ENCODE results near the gene MYL10. TPM values are rescaled to one million over a fixed set of nuclear protein-coding genes. Genes with fewer than 3 reads are reported as not detected.

The MYL10 gene
- 0.30 TPM in 1 of 2 replicates, not detected in the other for total RNA-seq (2021)
- Bru-seq, nascent RNA: percentile 17 among the genes with signal in this experiment
- BruChase-seq, experiment 1, labeled RNA remaining after a 2-hour chase: percentile 5 among the genes with signal in this experiment
- BruChase-seq, experiment 2, labeled RNA remaining after a 6-hour chase: percentile 18 among the genes with signal in this experiment
- long read RNA-seq: 0 reads

DNA sequence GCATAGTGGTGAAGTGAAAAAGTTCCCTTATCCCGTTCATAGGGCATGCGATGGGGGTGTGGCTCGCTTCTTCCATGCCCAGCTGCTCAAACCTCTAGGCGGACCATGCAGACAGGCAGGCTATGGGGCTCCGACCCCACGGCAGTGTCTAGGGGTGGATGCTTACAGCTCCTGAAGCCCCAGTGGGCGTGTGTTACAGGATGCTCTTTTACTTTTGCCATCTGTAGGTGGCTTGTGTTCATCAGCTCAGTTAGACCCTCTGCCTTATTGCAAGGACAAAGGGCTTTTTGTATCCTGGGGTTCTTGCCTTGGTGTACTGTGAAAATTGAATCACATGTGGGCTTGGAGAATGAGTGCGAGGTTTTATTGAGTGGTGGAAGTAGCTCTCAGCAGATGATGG is at the start of gene MYL10:
Gene MYL10 (minus strand): TSS at position 126 of the 400 bp plus-strand sequence. CDS start 178 bp downstream, outside the sequence.
- peaks cover 22% of the 10 kb centered on the region for H3K4me1 ChIP-seq (ENCODE audit: insufficient read depth, low read length, poor library complexity, severe bottlenecking)
- H3K4me3 ChIP-seq (ENCODE audit: low read depth, low read length, poor library complexity, severe bottlenecking): no peak within 1 kb of the TSS
- no peaks in the 10 kb centered on the region for H3K36me3 ChIP-seq (ENCODE audit: insufficient read depth, low read length, poor library complexity, severe bottlenecking)
- DNase-seq (ENCODE audit: low spot score): no peak
- intact Hi-C loops (cut with micrococcal nuclease; ENCODE audit: unreplicated experiment): no loop called here
- POLR2A ChIA-PET (ENCODE audit: low non-redundant PET): no interaction called here
- BruUV-seq (replicated peaks): no TSS peak
- no peaks in the 10 kb centered on the region for H3K27me3 ChIP-seq (replicated peaks; ENCODE audit: insufficient read depth, low read depth, low read length, poor library complexity)
- no peak within 1 kb of the TSS for H3K27ac ChIP-seq (ENCODE audit: low read depth, low read length, poor library complexity, severe bottlenecking)
- CTCF ChIA-PET: no interaction called here
- no peaks in the 10 kb centered on the region for H3K9me3 ChIP-seq (ENCODE audit: low read depth, low read length, poor library complexity, severe bottlenecking)
- no peak for TF ChIP-seq EZH2 (IDR thresholded peaks at IDR 0.05; ENCODE audit: borderline replicate concordance, low read depth, low read length, poor library complexity, severe bottlenecking)
- TF ChIP-seq, protein P1, sequence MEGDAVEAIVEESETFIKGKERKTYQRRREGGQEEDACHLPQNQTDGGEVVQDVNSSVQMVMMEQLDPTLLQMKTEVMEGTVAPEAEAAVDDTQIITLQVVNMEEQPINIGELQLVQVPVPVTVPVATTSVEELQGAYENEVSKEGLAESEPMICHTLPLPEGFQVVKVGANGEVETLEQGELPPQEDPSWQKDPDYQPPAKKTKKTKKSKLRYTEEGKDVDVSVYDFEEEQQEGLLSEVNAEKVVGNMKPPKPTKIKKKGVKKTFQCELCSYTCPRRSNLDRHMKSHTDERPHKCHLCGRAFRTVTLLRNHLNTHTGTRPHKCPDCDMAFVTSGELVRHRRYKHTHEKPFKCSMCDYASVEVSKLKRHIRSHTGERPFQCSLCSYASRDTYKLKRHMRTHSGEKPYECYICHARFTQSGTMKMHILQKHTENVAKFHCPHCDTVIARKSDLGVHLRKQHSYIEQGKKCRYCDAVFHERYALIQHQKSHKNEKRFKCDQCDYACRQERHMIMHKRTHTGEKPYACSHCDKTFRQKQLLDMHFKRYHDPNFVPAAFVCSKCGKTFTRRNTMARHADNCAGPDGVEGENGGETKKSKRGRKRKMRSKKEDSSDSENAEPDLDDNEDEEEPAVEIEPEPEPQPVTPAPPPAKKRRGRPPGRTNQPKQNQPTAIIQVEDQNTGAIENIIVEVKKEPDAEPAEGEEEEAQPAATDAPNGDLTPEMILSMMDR (conservative IDR thresholded peaks at IDR 0.05; ENCODE audit: low read depth, low read length): no peak

DNA sequence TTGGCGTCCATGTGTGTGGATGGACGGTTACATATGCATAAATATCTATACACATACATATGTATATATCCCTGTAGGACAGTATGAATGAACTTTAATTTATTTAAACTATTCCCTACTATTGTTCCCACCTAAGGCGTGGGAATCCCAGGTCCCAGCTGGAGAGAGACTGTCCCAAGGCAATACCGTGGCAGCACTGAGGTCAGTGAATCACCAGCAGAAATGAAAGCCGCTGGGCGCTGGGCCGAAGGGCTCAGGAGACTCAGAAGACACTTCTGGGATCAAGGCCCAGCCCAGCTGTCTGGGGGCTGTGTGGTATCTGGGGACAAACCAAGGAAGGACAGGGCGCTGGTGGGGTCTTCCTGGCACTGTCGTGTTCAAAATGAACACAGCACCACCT is 49.6 kb upstream of the MYL10 start:
- no peaks in the 10 kb centered on the region for H3K27me3 ChIP-seq (replicated peaks; ENCODE audit: insufficient read depth, low read depth, low read length, poor library complexity)
- no peak overlapping the region for H3K27ac ChIP-seq (ENCODE audit: low read depth, low read length, poor library complexity, severe bottlenecking)
- TF ChIP-seq, protein P1 (conservative IDR thresholded peaks at IDR 0.05; ENCODE audit: low read depth, low read length): no peak
- no peak for TF ChIP-seq EZH2 (IDR thresholded peaks at IDR 0.05; ENCODE audit: borderline replicate concordance, low read depth, low read length, poor library complexity, severe bottlenecking)
- intact Hi-C loops (cut with micrococcal nuclease; ENCODE audit: unreplicated experiment): no loop called here
- no peaks in the 10 kb centered on the region for H3K9me3 ChIP-seq (ENCODE audit: low read depth, low read length, poor library complexity, severe bottlenecking)
- no peak overlapping the region for H3K4me3 ChIP-seq (ENCODE audit: low read depth, low read length, poor library complexity, severe bottlenecking)
- no peaks in the 10 kb centered on the region for H3K36me3 ChIP-seq (ENCODE audit: insufficient read depth, low read length, poor library complexity, severe bottlenecking)
- no TSS peak for BruUV-seq (replicated peaks)
- POLR2A ChIA-PET (ENCODE audit: low non-redundant PET): no interaction called here
- DNase-seq (ENCODE audit: low spot score): no peak
- peaks cover 11% of the 10 kb centered on the region for H3K4me1 ChIP-seq (ENCODE audit: insufficient read depth, low read length, poor library complexity, severe bottlenecking)
- CTCF ChIA-PET: no interaction called here

DNA sequence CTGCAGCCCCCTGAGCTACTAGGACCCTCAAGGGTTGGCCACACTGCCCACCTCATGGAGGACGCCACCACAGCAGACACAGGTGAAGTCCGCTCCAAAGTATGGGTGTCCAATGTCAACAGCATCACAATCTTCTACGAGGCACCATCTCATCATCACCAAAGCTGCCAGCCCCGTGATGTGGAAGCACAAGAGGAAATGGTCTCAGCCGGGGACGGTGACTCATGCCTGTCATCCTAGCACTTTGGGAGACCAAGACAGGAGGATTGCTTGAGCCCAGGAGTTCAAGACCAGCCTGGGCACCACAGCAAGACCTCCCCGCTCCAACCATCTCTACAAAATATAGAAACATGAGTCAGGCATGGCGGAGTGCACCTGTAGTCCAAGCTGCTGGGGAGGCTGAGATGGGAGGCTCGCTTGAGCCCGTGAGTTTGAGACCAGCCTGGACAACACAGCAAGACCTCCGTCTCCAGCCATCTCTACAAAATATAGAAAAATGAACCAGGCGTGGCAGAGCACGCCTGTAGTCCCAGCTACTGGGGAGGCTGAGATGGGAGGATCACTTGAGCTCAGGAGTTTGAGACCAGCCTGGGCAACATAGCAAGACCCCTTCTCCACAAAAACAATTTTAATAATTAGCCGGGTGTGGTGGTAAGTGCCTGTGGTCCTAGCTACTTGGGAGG is 48.8 kb upstream of the MYL10 start:
- TF ChIP-seq, protein P1 (conservative IDR thresholded peaks at IDR 0.05; ENCODE audit: low read depth, low read length): no peak
- BruUV-seq (replicated peaks): no TSS peak
- H3K9me3 ChIP-seq (ENCODE audit: low read depth, low read length, poor library complexity, severe bottlenecking): no peaks in the 10 kb centered on the region
- intact Hi-C loops (cut with micrococcal nuclease; ENCODE audit: unreplicated experiment): no loop called here
- no peaks in the 10 kb centered on the region for H3K36me3 ChIP-seq (ENCODE audit: insufficient read depth, low read length, poor library complexity, severe bottlenecking)
- POLR2A ChIA-PET (ENCODE audit: low non-redundant PET): no interaction called here
- DNase-seq (ENCODE audit: low spot score): peak; percentile 55
- H3K27ac ChIP-seq (ENCODE audit: low read depth, low read length, poor library complexity, severe bottlenecking): no peak overlapping the region
- H3K4me1 ChIP-seq (ENCODE audit: insufficient read depth, low read length, poor library complexity, severe bottlenecking): peaks cover 11% of the 10 kb centered on the region
- H3K4me3 ChIP-seq (ENCODE audit: low read depth, low read length, poor library complexity, severe bottlenecking): no peak overlapping the region
- H3K27me3 ChIP-seq (replicated peaks; ENCODE audit: insufficient read depth, low read depth, low read length, poor library complexity): no peaks in the 10 kb centered on the region
- CTCF ChIA-PET: no interaction called here

All from A673 (cell line).